NCI-H82 (cell line): ENCODE measurements around the gene EGLN2.
"Not testable (repeated sequence)": the region's sequence is repeated elsewhere in the genome, so short reads cannot be mapped to it uniquely, and the experiment has no call there.

Experiments used
- DNase-seq: peaks from one replicate; lab custom pipeline; 2025; lab: John Stamatoyannopoulos, UW

The EGLN2 gene

GRCh38 chr19:40846722-40847121 is 47.7 kb downstream of the EGLN2 start:
- DNase-seq, result not testable (repeated sequence)

GRCh38 chr19:40850277-40850676 is 51.3 kb downstream of the EGLN2 start, which contains the start of gene CYP2A6:
Gene CYP2A6, minus strand, starts transcription at chr19:40850447. Its CDS starts 21 bp downstream, at chr19:40850426.
- not testable (repeated sequence) for DNase-seq

- not testable (repeated sequence) for DNase-seq
These were observed 53.6 kb downstream of the EGLN2 start for GRCh38 chr19:40852467-40853152.
